ENCODE measurements around the gene CEBPA.

The CEBPA gene

DNA sequence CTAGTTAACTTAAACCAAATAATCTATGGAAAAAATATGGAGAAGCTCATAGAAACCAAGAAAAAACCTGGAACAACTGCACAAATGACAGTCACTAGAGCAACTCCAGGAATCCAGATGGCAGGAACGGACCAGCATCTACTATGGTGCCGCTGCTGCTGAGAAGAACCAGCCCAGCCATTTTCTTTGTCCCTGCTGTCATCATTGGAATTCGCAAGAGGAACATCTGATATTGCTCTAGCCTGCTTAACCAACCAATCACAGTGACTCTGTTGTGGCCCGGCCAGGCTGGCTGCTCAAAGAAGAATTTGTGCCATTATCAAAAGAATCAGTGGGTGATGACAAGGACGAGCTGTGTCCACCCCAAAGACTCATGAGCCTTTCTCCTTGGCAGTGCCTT is 33.1 kb upstream of the CEBPA start:
- Histone ChIP-seq H3K9me3 (ENCODE audit: insufficient read depth, low read length, severe bottlenecking) (no peaks in the 10 kb centered on the region), H3K4me3 (ENCODE audit: low read depth in 1 of 2, low read length in 2 of 2) (no peak overlapping the region), H3K27ac (ENCODE audit: low read length) (no peak overlapping the region), H3K4me1 (ENCODE audit: insufficient read depth, low read length) (no peaks in the 10 kb centered on the region), H3K36me3 (ENCODE audit: insufficient read depth, low read length) (no peaks in the 10 kb centered on the region), H3K27me3 (ENCODE audit: insufficient read depth, low read length, poor library complexity) (no peaks in the 10 kb centered on the region), H3K4me2 (ENCODE audit: insufficient read depth, low read length) (no peak overlapping the region), H3K79me2 (ENCODE audit: insufficient read depth, low read length) (no peaks in the 10 kb centered on the region), H2AFZ (ENCODE audit: low read depth, low read length) (no peak overlapping the region), H3K9ac (ENCODE audit: low read depth, low read length) (no peak overlapping the region), H4K20me1 (ENCODE audit: insufficient read depth, low read length) (no peaks in the 10 kb centered on the region)
- no peak for ATAC-seq (ENCODE audit: insufficient read depth, low read depth)
- TF ChIP-seq EZH2 (IDR thresholded peaks at IDR 0.05; ENCODE audit: borderline replicate concordance, low read depth, low read length, severe bottlenecking), result no peak
- no peak for TF ChIP-seq CTCF (IDR thresholded peaks at IDR 0.05; ENCODE audit: borderline replicate concordance, extremely low read depth, low read length, poor library complexity, severe bottlenecking)
- no peak for DNase-seq

DNA sequence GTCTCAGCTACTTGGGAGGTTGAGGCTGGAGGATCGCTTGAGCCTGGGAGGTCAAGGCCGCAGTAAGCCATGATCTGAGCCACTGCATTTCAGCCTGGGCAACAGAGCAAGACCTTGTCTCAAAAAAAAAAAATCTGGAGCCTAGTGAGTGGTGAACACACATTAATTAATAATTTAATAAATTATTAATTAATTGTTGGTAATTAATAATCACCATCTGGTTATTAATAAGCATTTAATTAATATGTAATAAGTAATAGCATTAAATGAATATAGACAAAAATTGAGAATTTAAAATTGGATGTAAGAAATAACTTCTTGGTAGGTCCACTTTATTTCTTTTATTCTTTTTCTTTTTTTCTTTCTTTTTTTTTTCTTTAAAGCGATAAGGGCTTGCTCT is 31.9 kb upstream of the CEBPA start:
- Histone ChIP-seq H3K36me3 (ENCODE audit: insufficient read depth, low read length) (no peaks in the 10 kb centered on the region), H3K9me3 (ENCODE audit: insufficient read depth, low read length, severe bottlenecking) (no peaks in the 10 kb centered on the region), H3K9ac (ENCODE audit: low read depth, low read length) (no peak overlapping the region), H3K4me3 (ENCODE audit: low read depth in 1 of 2, low read length in 2 of 2) (no peak overlapping the region), H3K27ac (ENCODE audit: low read length) (no peak overlapping the region), H3K27me3 (ENCODE audit: insufficient read depth, low read length, poor library complexity) (no peaks in the 10 kb centered on the region), H3K4me2 (ENCODE audit: insufficient read depth, low read length) (no peak overlapping the region), H3K79me2 (ENCODE audit: insufficient read depth, low read length) (no peaks in the 10 kb centered on the region), H4K20me1 (ENCODE audit: insufficient read depth, low read length) (no peaks in the 10 kb centered on the region), H2AFZ (ENCODE audit: low read depth, low read length) (no peak overlapping the region), H3K4me1 (ENCODE audit: insufficient read depth, low read length) (no peaks in the 10 kb centered on the region)
- TF ChIP-seq EZH2 (IDR thresholded peaks at IDR 0.05; ENCODE audit: borderline replicate concordance, low read depth, low read length, severe bottlenecking) (no peak), CTCF (IDR thresholded peaks at IDR 0.05; ENCODE audit: borderline replicate concordance, extremely low read depth, low read length, poor library complexity, severe bottlenecking) (no peak)
- no peak for ATAC-seq (ENCODE audit: insufficient read depth, low read depth)
- no peak for DNase-seq

- no peak overlapping the region for H2AFZ ChIP-seq (ENCODE audit: low read depth, low read length)
- H3K79me2 ChIP-seq (ENCODE audit: insufficient read depth, low read length), result no peaks in the 10 kb centered on the region
- no peaks in the 10 kb centered on the region for H3K27me3 ChIP-seq (ENCODE audit: insufficient read depth, low read length, poor library complexity)
- H4K20me1 ChIP-seq (ENCODE audit: insufficient read depth, low read length), result no peaks in the 10 kb centered on the region
- no peaks in the 10 kb centered on the region for H3K36me3 ChIP-seq (ENCODE audit: insufficient read depth, low read length)
- no peak for ATAC-seq (ENCODE audit: insufficient read depth, low read depth)
- H3K9ac ChIP-seq (ENCODE audit: low read depth, low read length), result no peak overlapping the region
- no peak for TF ChIP-seq EZH2 (IDR thresholded peaks at IDR 0.05; ENCODE audit: borderline replicate concordance, low read depth, low read length, severe bottlenecking)
- no peak for TF ChIP-seq CTCF (IDR thresholded peaks at IDR 0.05; ENCODE audit: borderline replicate concordance, extremely low read depth, low read length, poor library complexity, severe bottlenecking)
- no peaks in the 10 kb centered on the region for H3K9me3 ChIP-seq (ENCODE audit: insufficient read depth, low read length, severe bottlenecking)
- no peaks in the 10 kb centered on the region for H3K4me1 ChIP-seq (ENCODE audit: insufficient read depth, low read length)
- no peak overlapping the region for H3K4me3 ChIP-seq (ENCODE audit: low read depth in 1 of 2, low read length in 2 of 2)
- no peak overlapping the region for H3K4me2 ChIP-seq (ENCODE audit: insufficient read depth, low read length)
- no peak overlapping the region for H3K27ac ChIP-seq (ENCODE audit: low read length)
- no peak for DNase-seq
Measured at GRCh38 chr19:33333642-33334041, 31.3 kb upstream of the CEBPA start.

DNA sequence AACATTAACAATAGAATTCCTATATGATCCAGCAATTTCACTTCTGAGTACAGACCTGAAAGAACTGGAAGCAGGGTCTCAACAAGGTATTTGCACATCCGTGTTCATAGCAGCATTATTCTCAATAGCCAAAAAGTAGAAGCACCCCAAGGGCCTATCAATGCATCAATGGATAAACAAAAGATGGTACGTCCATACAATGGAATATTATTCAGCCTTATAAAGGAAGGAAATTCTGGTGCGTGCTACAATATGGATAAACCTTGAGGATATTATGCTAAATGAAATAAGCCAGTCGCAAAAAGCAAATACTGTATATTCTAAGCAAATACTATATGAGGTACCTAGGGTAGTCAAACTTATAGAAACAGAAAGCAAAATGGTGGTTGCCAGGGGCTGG is 30.8 kb upstream of the CEBPA start:
- H4K20me1 ChIP-seq (ENCODE audit: insufficient read depth, low read length), result no peaks in the 10 kb centered on the region
- no peak for TF ChIP-seq CTCF (IDR thresholded peaks at IDR 0.05; ENCODE audit: borderline replicate concordance, extremely low read depth, low read length, poor library complexity, severe bottlenecking)
- TF ChIP-seq EZH2 (IDR thresholded peaks at IDR 0.05; ENCODE audit: borderline replicate concordance, low read depth, low read length, severe bottlenecking), result no peak
- ATAC-seq (ENCODE audit: insufficient read depth, low read depth), result no peak
- no peaks in the 10 kb centered on the region for H3K79me2 ChIP-seq (ENCODE audit: insufficient read depth, low read length)
- H3K4me2 ChIP-seq (ENCODE audit: insufficient read depth, low read length), result no peak overlapping the region
- no peaks in the 10 kb centered on the region for H3K4me1 ChIP-seq (ENCODE audit: insufficient read depth, low read length)
- H2AFZ ChIP-seq (ENCODE audit: low read depth, low read length), result no peak overlapping the region
- H3K36me3 ChIP-seq (ENCODE audit: insufficient read depth, low read length), result no peaks in the 10 kb centered on the region
- no peak for DNase-seq
- no peak overlapping the region for H3K4me3 ChIP-seq (ENCODE audit: low read depth in 1 of 2, low read length in 2 of 2)
- no peak overlapping the region for H3K27ac ChIP-seq (ENCODE audit: low read length)
- no peaks in the 10 kb centered on the region for H3K27me3 ChIP-seq (ENCODE audit: insufficient read depth, low read length, poor library complexity)
- H3K9me3 ChIP-seq (ENCODE audit: insufficient read depth, low read length, severe bottlenecking), result no peaks in the 10 kb centered on the region
- H3K9ac ChIP-seq (ENCODE audit: low read depth, low read length), result no peak overlapping the region
